DND-41 (cell line): Measurements from ENCODE around the gene MYEOV.

ENCODE experiments used
- ATAC-seq: fragments of 200-7000 bp; cut with Tn5 transposase; 3 replicates; pipeline ENCODE4 v1.9.1; 2021; ENCODE audit warnings: low read depth; ENCODE audit not compliant: insufficient read depth
- DNase-seq: peaks from one replicate; pipeline ENCODE4 v3.0.0-alpha.2; 2020
- H2AFZ ChIP-seq: 2 replicates; pipeline ENCODE4 v1.6.0; 2012; ENCODE audit warnings: low read depth, low read length
- H3K27ac ChIP-seq: 2 replicates; pipeline ENCODE4 v1.5.1; 2012; ENCODE audit warnings: low read length, inconsistent platforms
- H3K27me3 ChIP-seq: fragments of 200-600 bp; sonication (generic); 2 replicates; pipeline ENCODE4 v1.6.0; 2012; ENCODE audit warnings: low read length, mild to moderate bottlenecking, inconsistent platforms; ENCODE audit not compliant: insufficient read depth, poor library complexity
- H3K36me3 ChIP-seq: 2 replicates; pipeline ENCODE4 v1.5.1; 2012; ENCODE audit warnings: low read length, inconsistent platforms; ENCODE audit not compliant: insufficient read depth
- H3K4me1 ChIP-seq: 2 replicates; pipeline ENCODE4 v1.5.1; 2012; ENCODE audit warnings: mild to moderate bottlenecking, low read length; ENCODE audit not compliant: insufficient read depth
- H3K4me2 ChIP-seq: 2 replicates; pipeline ENCODE4 v1.6.0; 2012; ENCODE audit warnings: mild to moderate bottlenecking, moderate library complexity, low read length, inconsistent platforms; ENCODE audit not compliant: insufficient read depth
- H3K4me3 ChIP-seq, 2 experiments: fragments of 200-600 bp in 1 of 2; shearing (Covaris generic) in 1 of 2; 2 replicates each; pipeline ENCODE4 v1.5.1; 2012 to 2016; ENCODE audit warnings: inconsistent platforms in 2 of 2, low read length in 2 of 2, mild to moderate bottlenecking in 2 of 2, low read depth in 1 of 2, moderate library complexity in 1 of 2
- H3K79me2 ChIP-seq: 2 replicates; pipeline ENCODE4 v1.6.0; 2012; ENCODE audit warnings: low read length, inconsistent platforms; ENCODE audit not compliant: insufficient read depth
- H3K9ac ChIP-seq: 2 replicates; pipeline ENCODE4 v1.6.0; 2012; ENCODE audit warnings: low read depth, mild to moderate bottlenecking, inconsistent platforms, low read length, moderate library complexity
- H3K9me3 ChIP-seq: 2 replicates; pipeline ENCODE4 v1.5.1; 2012; ENCODE audit warnings: low read length, moderate library complexity, mild to moderate bottlenecking, inconsistent platforms; ENCODE audit not compliant: insufficient read depth, severe bottlenecking
- H4K20me1 ChIP-seq: 2 replicates; pipeline ENCODE4 v1.6.0; 2012; ENCODE audit warnings: low read length; ENCODE audit not compliant: insufficient read depth
- CTCF ChIP-seq: IDR thresholded peaks from 2 replicates; pipeline ENCODE4 v1.5.1; 2012; ENCODE audit warnings: borderline replicate concordance, low read length, moderate library complexity, mild to moderate bottlenecking; ENCODE audit not compliant: poor library complexity, severe bottlenecking; ENCODE audit errors: extremely low read depth
- EZH2 ChIP-seq: IDR thresholded peaks from 3 replicates; pipeline ENCODE4 v1.6.1; 2012; ENCODE audit warnings: borderline replicate concordance, low read depth, mild to moderate bottlenecking, moderate library complexity, low read length, inconsistent platforms; ENCODE audit not compliant: severe bottlenecking

Gene MYEOV

GRCh38 chr11:69304686-69305085 lies 10.7 kb downstream of the MYEOV start:
- Histone ChIP-seq H3K79me2 (no peaks in the 10 kb centered on the region), H4K20me1 (peaks cover 67% of the 10 kb centered on the region), H3K36me3 (no peaks in the 10 kb centered on the region), H3K9ac (no peak overlapping the region), H3K4me2 (no peak overlapping the region), H3K4me3 (no peak overlapping the region), H3K27me3 (peaks cover 26% of the 10 kb centered on the region), H3K4me1 (no peaks in the 10 kb centered on the region), H3K27ac (no peak overlapping the region), H3K9me3 (no peaks in the 10 kb centered on the region), H2AFZ (no peak overlapping the region)
- TF ChIP-seq CTCF (no peak), EZH2 (no peak)
- ATAC-seq = no peak
- DNase-seq = no peak

GRCh38 chr11:69305885-69306540 lies 12.1 kb downstream of the MYEOV start:
- no peak overlapping the region for H3K27ac ChIP-seq
- no peaks in the 10 kb centered on the region for H3K9me3 ChIP-seq

GRCh38 chr11:69306821-69307220 lies 12.9 kb downstream of the MYEOV start:
- Histone ChIP-seq H3K27me3 (peaks cover 33% of the 10 kb centered on the region), H3K79me2 (no peaks in the 10 kb centered on the region), H3K9me3 (no peaks in the 10 kb centered on the region), H3K27ac (no peak overlapping the region), H3K36me3 (no peaks in the 10 kb centered on the region), H3K9ac (no peak overlapping the region), H3K4me1 (peaks cover 9% of the 10 kb centered on the region), H3K4me3 (no peak overlapping the region), H3K4me2 (no peak overlapping the region), H4K20me1 (peaks cover 68% of the 10 kb centered on the region), H2AFZ (no peak overlapping the region)
- DNase-seq (no peak), ATAC-seq (no peak)
- TF ChIP-seq CTCF (no peak), EZH2 (no peak)

More at GRCh38 chr11:69305885-69306540, 12.1 kb downstream of the MYEOV start:
- TF ChIP-seq EZH2 = no peak
- no peak for TF ChIP-seq CTCF
- ATAC-seq = no peak
- Histone ChIP-seq H3K4me2 (no peak overlapping the region), H4K20me1 (peaks cover 68% of the 10 kb centered on the region), H3K36me3 (no peaks in the 10 kb centered on the region), H2AFZ (no peak overlapping the region), H3K4me1 (peaks cover under 1% of the 10 kb centered on the region), H3K79me2 (no peaks in the 10 kb centered on the region), H3K9ac (no peak overlapping the region), H3K4me3 (no peak overlapping the region), H3K27me3 (peaks cover 33% of the 10 kb centered on the region)
- DNase-seq = no peak

- no peak for TF ChIP-seq CTCF
- TF ChIP-seq EZH2 = no peak
- H3K27me3 ChIP-seq = peaks cover 33% of the 10 kb centered on the region
- no peak overlapping the region for H2AFZ ChIP-seq
- no peak overlapping the region for H3K4me3 ChIP-seq
- ATAC-seq = no peak
- H3K9ac ChIP-seq = no peak overlapping the region
- DNase-seq = no peak
- H3K4me1 ChIP-seq = peaks cover 15% of the 10 kb centered on the region
- peaks cover 66% of the 10 kb centered on the region for H4K20me1 ChIP-seq
- no peaks in the 10 kb centered on the region for H3K36me3 ChIP-seq
- no peaks in the 10 kb centered on the region for H3K9me3 ChIP-seq
- H3K4me2 ChIP-seq = no peak overlapping the region
- no peaks in the 10 kb centered on the region for H3K79me2 ChIP-seq
- H3K27ac ChIP-seq = no peak overlapping the region
Observed at GRCh38 chr11:69307421-69307820, 13.5 kb downstream of the MYEOV start.
